Peyer's patch (tissue), 4 donors: ENCODE data around the gene RAB3GAP1.
"Not testable (repeated sequence)": the region's sequence is repeated elsewhere in the genome, so short reads cannot be mapped to it uniquely, and the experiment has no call there.

ENCODE experiments used
- POLR2A ChIP-seq, 2 donors: fragments of 450-650 bp; IDR thresholded peaks; one replicate each; pipeline ENCODE4 v1.5.1; 2017; ENCODE audit warnings: antibody characterized with exemption in 2 of 2, mild to moderate bottlenecking in 2 of 2, moderate library complexity in 2 of 2
- TF ChIP-seq, protein P1 (sequence below), 6 experiments: fragments of 450-650 bp in 4 of 6; fragments of 200-600 bp in 2 of 6; sonication (generic) in 1 of 6; IDR thresholded peaks; one replicate each; pipeline ENCODE4 v1.5.1; 2017 to 2019; ENCODE audit warnings: antibody characterized with exemption in 6 of 6, mild to moderate bottlenecking in 3 of 6, moderate library complexity in 1 of 6

DNA sequence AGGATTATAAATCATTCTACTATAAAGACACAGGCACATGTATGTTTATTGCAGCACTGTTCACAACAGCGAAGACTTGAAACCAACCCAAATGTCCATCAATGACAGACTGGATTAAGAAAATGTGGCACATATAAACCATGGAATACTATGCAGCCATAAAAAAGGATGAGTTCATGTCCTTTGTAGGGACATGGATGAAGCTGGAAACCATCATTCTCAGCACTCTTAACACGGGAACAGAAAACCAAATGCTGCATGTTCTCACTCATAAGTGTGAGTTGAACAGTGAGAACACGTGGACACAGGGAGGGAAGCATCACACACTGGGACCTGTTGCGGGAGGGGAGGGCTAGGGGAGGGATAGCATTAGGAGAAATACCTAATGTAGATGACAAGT, 37.5 kb downstream of the RAB3GAP1 start:
- not testable (repeated sequence) for TF ChIP-seq POLR2A (IDR thresholded peaks at IDR 0.05)
- TF ChIP-seq, protein P1, sequence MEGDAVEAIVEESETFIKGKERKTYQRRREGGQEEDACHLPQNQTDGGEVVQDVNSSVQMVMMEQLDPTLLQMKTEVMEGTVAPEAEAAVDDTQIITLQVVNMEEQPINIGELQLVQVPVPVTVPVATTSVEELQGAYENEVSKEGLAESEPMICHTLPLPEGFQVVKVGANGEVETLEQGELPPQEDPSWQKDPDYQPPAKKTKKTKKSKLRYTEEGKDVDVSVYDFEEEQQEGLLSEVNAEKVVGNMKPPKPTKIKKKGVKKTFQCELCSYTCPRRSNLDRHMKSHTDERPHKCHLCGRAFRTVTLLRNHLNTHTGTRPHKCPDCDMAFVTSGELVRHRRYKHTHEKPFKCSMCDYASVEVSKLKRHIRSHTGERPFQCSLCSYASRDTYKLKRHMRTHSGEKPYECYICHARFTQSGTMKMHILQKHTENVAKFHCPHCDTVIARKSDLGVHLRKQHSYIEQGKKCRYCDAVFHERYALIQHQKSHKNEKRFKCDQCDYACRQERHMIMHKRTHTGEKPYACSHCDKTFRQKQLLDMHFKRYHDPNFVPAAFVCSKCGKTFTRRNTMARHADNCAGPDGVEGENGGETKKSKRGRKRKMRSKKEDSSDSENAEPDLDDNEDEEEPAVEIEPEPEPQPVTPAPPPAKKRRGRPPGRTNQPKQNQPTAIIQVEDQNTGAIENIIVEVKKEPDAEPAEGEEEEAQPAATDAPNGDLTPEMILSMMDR (IDR thresholded peaks at IDR 0.05) = not testable (repeated sequence)
